ENCODE results near the gene TTC38. TPM values are rescaled to one million over a fixed set of nuclear protein-coding genes. Genes with fewer than 3 reads are reported as not detected.

The TTC38 gene
- total RNA-seq, 4 donors from 2014 or later, result 28.4 to 58.6 (median 32.3) TPM

DNA sequence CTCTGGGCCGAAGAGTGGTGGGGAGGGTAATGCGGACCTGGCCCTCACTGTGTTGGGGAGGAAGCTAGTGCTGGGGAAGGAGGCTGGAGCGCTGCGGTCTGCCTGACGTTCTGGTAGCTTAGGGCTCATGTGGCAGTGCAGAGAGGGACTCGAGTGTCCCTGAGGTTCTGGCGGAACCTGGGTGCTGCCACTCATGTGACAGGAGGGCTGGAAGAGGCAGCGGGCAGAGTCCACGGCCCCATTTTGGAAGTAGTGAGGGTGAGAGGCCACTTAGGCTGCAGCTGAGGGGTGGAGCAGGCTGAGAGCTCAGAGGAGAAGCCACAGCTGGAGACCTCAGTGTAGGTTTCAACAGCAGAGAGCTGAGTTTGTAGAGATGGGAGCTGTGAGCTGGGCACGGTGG is 51.5 kb downstream of the TTC38 start:
- H3K36me3 ChIP-seq, result no peaks in the 10 kb centered on the region
- TF ChIP-seq POLR2A (IDR thresholded peaks at IDR 0.05; ENCODE audit: low read depth) (no peak), POLR2AphosphoS5 (IDR thresholded peaks at IDR 0.05) (no peak), EP300 (IDR thresholded peaks at IDR 0.05) (no peak)
- TF ChIP-seq, protein P1, sequence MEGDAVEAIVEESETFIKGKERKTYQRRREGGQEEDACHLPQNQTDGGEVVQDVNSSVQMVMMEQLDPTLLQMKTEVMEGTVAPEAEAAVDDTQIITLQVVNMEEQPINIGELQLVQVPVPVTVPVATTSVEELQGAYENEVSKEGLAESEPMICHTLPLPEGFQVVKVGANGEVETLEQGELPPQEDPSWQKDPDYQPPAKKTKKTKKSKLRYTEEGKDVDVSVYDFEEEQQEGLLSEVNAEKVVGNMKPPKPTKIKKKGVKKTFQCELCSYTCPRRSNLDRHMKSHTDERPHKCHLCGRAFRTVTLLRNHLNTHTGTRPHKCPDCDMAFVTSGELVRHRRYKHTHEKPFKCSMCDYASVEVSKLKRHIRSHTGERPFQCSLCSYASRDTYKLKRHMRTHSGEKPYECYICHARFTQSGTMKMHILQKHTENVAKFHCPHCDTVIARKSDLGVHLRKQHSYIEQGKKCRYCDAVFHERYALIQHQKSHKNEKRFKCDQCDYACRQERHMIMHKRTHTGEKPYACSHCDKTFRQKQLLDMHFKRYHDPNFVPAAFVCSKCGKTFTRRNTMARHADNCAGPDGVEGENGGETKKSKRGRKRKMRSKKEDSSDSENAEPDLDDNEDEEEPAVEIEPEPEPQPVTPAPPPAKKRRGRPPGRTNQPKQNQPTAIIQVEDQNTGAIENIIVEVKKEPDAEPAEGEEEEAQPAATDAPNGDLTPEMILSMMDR (IDR thresholded peaks at IDR 0.05), result no peak
- no peak for DNase-seq (ENCODE audit: extremely low spot score)
- no peak overlapping the region for H3K4me3 ChIP-seq
- no peaks in the 10 kb centered on the region for H3K4me1 ChIP-seq
- no peak overlapping the region for H3K27ac ChIP-seq (replicated peaks in 1 of 4)
- H3K9me3 ChIP-seq, result no peaks in the 10 kb centered on the region
- no peaks in the 10 kb centered on the region for H3K27me3 ChIP-seq
- intact Hi-C loops (cut with DNase I), result no loop called here
- 93% methylated on average over 10 of the region's 10 CpGs for WGBS

DNA sequence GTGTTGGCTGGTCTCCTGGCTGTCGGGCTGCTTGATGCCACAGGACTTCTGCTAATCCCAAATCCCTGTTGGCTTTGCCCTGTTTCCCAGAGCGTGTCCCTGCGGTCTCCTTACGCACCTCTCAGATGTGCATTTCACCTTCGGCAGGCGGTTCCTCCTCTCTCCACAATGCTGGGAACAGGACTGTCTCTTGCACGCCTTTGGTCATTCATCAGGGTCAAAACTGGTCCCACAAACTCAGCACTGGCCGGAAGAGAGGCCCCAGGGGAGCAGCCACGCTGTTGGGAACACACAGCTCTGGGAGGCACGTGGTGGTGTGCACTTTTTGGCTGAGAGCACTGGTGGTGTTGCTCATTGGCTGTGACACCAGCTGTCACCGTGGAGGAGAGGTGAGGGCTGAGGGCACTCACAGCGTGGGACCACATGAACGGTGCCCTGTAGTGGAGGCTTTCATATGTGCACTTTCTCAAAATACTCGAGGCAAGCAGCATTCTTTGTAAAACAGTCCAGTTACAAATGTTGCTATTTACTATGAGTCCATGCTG is 52.4 kb downstream of the TTC38 start:
- 90% methylated on average over 14 of the region's 14 CpGs for WGBS
- TF ChIP-seq POLR2AphosphoS5 (IDR thresholded peaks at IDR 0.05), result no peak
- no peak for TF ChIP-seq EP300 (IDR thresholded peaks at IDR 0.05)
- no peak for TF ChIP-seq POLR2A (IDR thresholded peaks at IDR 0.05; ENCODE audit: low read depth)
- TF ChIP-seq, protein P1 (IDR thresholded peaks at IDR 0.05), result no peak
- Histone ChIP-seq H3K4me3 (no peak overlapping the region), H3K36me3 (no peaks in the 10 kb centered on the region), H3K27ac (replicated peaks in 1 of 4) (no peak overlapping the region), H3K9me3 (no peaks in the 10 kb centered on the region), H3K27me3 (no peaks in the 10 kb centered on the region), H3K4me1 (no peaks in the 10 kb centered on the region)
- DNase-seq (ENCODE audit: extremely low spot score), result no peak
- intact Hi-C loops (cut with DNase I), result no loop called here

DNA sequence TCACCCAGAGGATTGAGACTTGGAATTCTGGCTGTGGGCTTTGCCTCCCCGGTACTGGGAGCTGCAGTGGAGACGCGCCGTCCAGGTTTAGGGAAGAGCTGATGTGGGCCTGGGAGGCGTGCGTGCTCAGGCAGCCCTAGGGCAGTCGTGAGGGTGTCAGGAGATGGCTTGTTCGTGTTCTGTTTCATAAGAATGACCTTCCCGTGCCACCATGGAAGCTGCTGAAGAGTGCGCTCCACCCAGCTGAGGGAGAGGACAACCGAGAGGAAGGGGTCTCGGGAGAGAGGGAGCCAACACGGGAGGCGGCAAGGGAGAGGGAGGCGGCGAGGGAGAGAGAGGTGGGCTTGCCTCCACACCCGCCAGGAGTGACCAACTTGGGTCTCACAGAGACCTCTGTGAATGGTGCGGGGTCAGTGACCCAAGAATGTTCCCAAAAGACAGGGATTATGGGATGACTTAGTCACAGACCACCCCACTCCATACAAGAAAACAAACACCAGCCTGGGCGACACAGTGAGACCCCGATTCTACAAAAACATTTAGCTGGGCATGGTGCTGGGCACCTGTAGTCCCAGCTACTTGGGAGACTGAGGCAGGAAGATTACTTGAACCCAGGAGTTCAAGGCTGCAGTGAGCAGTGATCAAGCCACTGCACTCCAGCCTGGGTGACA is 53.0 kb downstream of the TTC38 start:
- TF ChIP-seq POLR2AphosphoS5 (IDR thresholded peaks at IDR 0.05), result no peak
- TF ChIP-seq POLR2A (IDR thresholded peaks at IDR 0.05; ENCODE audit: low read depth), result no peak
- TF ChIP-seq, protein P1 (IDR thresholded peaks at IDR 0.05), result no peak
- no peak for TF ChIP-seq EP300 (IDR thresholded peaks at IDR 0.05)
- WGBS, result 95% methylated on average over 20 of the region's 20 CpGs
- H3K36me3 ChIP-seq, result no peaks in the 10 kb centered on the region
- H3K4me3 ChIP-seq, result no peak overlapping the region
- H3K27me3 ChIP-seq, result no peaks in the 10 kb centered on the region
- intact Hi-C loops (cut with DNase I), result no loop called here
- DNase-seq (ENCODE audit: extremely low spot score), result no peak
- no peak overlapping the region for H3K27ac ChIP-seq (replicated peaks in 1 of 4)
- H3K9me3 ChIP-seq, result no peaks in the 10 kb centered on the region
- H3K4me1 ChIP-seq, result no peaks in the 10 kb centered on the region

DNA sequence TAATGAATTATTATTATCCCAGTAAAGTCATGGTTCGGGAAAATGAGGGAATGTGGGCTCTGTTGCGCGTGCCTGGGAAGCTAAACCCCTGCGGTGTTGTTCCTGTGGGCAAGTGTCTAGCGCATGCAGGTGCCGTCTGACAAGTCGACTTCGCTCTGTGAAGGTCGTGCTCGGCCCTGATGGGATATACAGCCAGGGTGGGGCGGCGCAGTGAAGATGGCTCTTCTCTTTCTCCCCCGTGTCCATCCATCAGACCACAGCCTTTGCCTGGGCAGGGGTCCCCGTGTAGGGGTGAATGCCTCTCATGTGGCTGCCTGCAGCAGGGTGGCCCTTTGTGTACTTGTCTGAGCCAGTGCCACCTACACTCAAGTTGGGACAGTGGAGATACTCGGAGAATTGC is 54.9 kb downstream of the TTC38 start:
- Histone ChIP-seq H3K4me1 (no peaks in the 10 kb centered on the region), H3K4me3 (no peak overlapping the region), H3K27me3 (no peaks in the 10 kb centered on the region), H3K9me3 (no peaks in the 10 kb centered on the region), H3K36me3 (no peaks in the 10 kb centered on the region), H3K27ac (replicated peaks in 1 of 4) (no peak overlapping the region)
- TF ChIP-seq, protein P1 (IDR thresholded peaks at IDR 0.05), result no peak
- no peak for TF ChIP-seq POLR2AphosphoS5 (IDR thresholded peaks at IDR 0.05)
- no peak for TF ChIP-seq EP300 (IDR thresholded peaks at IDR 0.05)
- TF ChIP-seq POLR2A (IDR thresholded peaks at IDR 0.05; ENCODE audit: low read depth), result no peak
- 96% methylated on average over 15 of the region's 15 CpGs for WGBS
- intact Hi-C loops (cut with DNase I), result no loop called here
- no peak for DNase-seq (ENCODE audit: extremely low spot score)
